ENCODE measurements around the gene HMCN1. TPM values are rescaled to one million over a fixed set of nuclear protein-coding genes. Genes with fewer than 3 reads are reported as not detected.

HMCN1 gene
- total RNA-seq, 4 donors from 2014 or later, result 9.2 to 15.1 (median 13.8) TPM

GRCh38 chr1:185787238-185787637 is 53.0 kb downstream of the HMCN1 start:
- TF ChIP-seq CTCF (IDR thresholded peaks at IDR 0.05; ENCODE audit: low read depth), result no peak

GRCh38 chr1:185788386-185788785 is 54.2 kb downstream of the HMCN1 start:
- TF ChIP-seq CTCF (IDR thresholded peaks at IDR 0.05; ENCODE audit: low read depth), result no peak

- no peak for TF ChIP-seq CTCF (IDR thresholded peaks at IDR 0.05; ENCODE audit: low read depth)
Measured at GRCh38 chr1:185789501-185790193, 55.5 kb downstream of the HMCN1 start.

GRCh38 chr1:185790194-185790735 is 56.1 kb downstream of the HMCN1 start:
- no peak for TF ChIP-seq CTCF (IDR thresholded peaks at IDR 0.05; ENCODE audit: low read depth)

GRCh38 chr1:185792040-185792439 is 57.8 kb downstream of the HMCN1 start:
- no peak for TF ChIP-seq CTCF (IDR thresholded peaks at IDR 0.05; ENCODE audit: low read depth)

GRCh38 chr1:185795181-185795580 is 61.0 kb downstream of the HMCN1 start:
- TF ChIP-seq CTCF (IDR thresholded peaks at IDR 0.05; ENCODE audit: low read depth), result no peak

- TF ChIP-seq CTCF (IDR thresholded peaks at IDR 0.05; ENCODE audit: low read depth), result no peak
Measured at GRCh38 chr1:185798505-185798904, 64.3 kb downstream of the HMCN1 start.
